Measurements from ENCODE around the gene PCSK2. TPM values are rescaled to one million over a fixed set of nuclear protein-coding genes. Genes with fewer than 3 reads are reported as not detected.

The PCSK2 gene
- polyA plus RNA-seq, 2 of the 4 experiments (the other 2 are of a cell fraction): 0.01 TPM; not detected in 1

GRCh38 chr20:17430125-17430950, 203.5 kb downstream of the PCSK2 start:
- Histone ChIP-seq H3K4me1 (no peaks in the 10 kb centered on the region), H3K27ac (no peak overlapping the region), H3K9me3 (no peaks in the 10 kb centered on the region), H3K4me3 (no peak overlapping the region), H3K4me2 (no peak overlapping the region)
- ChIA-PET CTCF (interaction anchor here (0.7 to 15.8 kb wide), 16 partner anchors 9 to 632 kb away, joined by 3 to 361 read pairs (median 6); no protein-coding TSS in a partner anchor), POLR2A (no interaction called here)
- DNase-seq (ENCODE audit: low read depth in 1 of 2, low spot score in 1 of 2) (no peak), FAIRE-seq (no peak), ATAC-seq (no peak)
- 15% methylated on average over 3 of the region's 3 CpGs for WGBS (ENCODE audit: missing lambda C conversion rate)
- TF ChIP-seq PHF8 (IDR thresholded peaks at IDR 0.05; ENCODE audit: borderline replicate concordance, low read depth) (no peak), MAFK (IDR thresholded peaks at IDR 0.05; ENCODE audit: partially characterized antibody) (peak; percentile 3), HEYL (CRISPR knock-in tag; IDR thresholded peaks at IDR 0.05) (no peak), RAD21 (conservative IDR thresholded peaks at IDR 0.05 in 1 of 2, IDR thresholded peaks at IDR 0.05 in 1 of 2) (no peak)

GRCh38 chr20:17431621-17432364, 205.0 kb downstream of the PCSK2 start:
- Histone ChIP-seq H3K4me3 (no peak overlapping the region), H3K4me1 (no peaks in the 10 kb centered on the region), H3K4me2 (no peak overlapping the region), H3K9me3 (no peaks in the 10 kb centered on the region), H3K27ac (no peak overlapping the region)
- ChIA-PET CTCF (interaction anchor here (0.6 to 15.8 kb wide), 42 partner anchors 8 to 639 kb away, joined by 3 to 361 read pairs (median 3); no protein-coding TSS in a partner anchor), POLR2A (no interaction called here)
- peak in 1 of 2 experiments; percentile 83; a peak in 3 of 6 replicates for ATAC-seq
- 28% methylated on average over 17 of the region's 17 CpGs for WGBS (ENCODE audit: missing lambda C conversion rate)
- peak; percentile 56 to 63 for DNase-seq (ENCODE audit: low read depth in 1 of 2, low spot score in 1 of 2)
- TF ChIP-seq, protein P1, sequence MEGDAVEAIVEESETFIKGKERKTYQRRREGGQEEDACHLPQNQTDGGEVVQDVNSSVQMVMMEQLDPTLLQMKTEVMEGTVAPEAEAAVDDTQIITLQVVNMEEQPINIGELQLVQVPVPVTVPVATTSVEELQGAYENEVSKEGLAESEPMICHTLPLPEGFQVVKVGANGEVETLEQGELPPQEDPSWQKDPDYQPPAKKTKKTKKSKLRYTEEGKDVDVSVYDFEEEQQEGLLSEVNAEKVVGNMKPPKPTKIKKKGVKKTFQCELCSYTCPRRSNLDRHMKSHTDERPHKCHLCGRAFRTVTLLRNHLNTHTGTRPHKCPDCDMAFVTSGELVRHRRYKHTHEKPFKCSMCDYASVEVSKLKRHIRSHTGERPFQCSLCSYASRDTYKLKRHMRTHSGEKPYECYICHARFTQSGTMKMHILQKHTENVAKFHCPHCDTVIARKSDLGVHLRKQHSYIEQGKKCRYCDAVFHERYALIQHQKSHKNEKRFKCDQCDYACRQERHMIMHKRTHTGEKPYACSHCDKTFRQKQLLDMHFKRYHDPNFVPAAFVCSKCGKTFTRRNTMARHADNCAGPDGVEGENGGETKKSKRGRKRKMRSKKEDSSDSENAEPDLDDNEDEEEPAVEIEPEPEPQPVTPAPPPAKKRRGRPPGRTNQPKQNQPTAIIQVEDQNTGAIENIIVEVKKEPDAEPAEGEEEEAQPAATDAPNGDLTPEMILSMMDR (IDR thresholded peaks at IDR 0.05): peak; percentile 97
- TF ChIP-seq CHD4 (IDR thresholded peaks at IDR 0.05; ENCODE audit: borderline replicate concordance) (no peak), SMC3 (IDR thresholded peaks at IDR 0.05) (peak; percentile 93), POLR2AphosphoS2 (conservative IDR thresholded peaks at IDR 0.05; ENCODE audit: low read length) (no peak), HES2 (IDR thresholded peaks at IDR 0.05) (no peak), RAD21 (conservative IDR thresholded peaks at IDR 0.05 in 1 of 2, IDR thresholded peaks at IDR 0.05 in 1 of 2) (peak; percentile 83 to 86), CEBPB (IDR thresholded peaks at IDR 0.05) (no peak), MAX (IDR thresholded peaks at IDR 0.05) (no peak), HEYL (CRISPR knock-in tag; IDR thresholded peaks at IDR 0.05) (no peak), HOXA7 (CRISPR knock-in tag; IDR thresholded peaks at IDR 0.05) (no peak), NR3C1 (IDR thresholded peaks at IDR 0.05) (no peak), ZFP36 (IDR thresholded peaks at IDR 0.05; ENCODE audit: borderline replicate concordance, partially characterized antibody) (no peak), CHD2 (IDR thresholded peaks at IDR 0.05; ENCODE audit: low read length, partially characterized antibody) (no peak), RCOR1 (IDR thresholded peaks at IDR 0.05; ENCODE audit: low read depth, low read length) (no peak), CBX2 (IDR thresholded peaks at IDR 0.05; ENCODE audit: borderline replicate concordance, low read depth) (no peak)
- TF ChIP-seq, protein P2, sequence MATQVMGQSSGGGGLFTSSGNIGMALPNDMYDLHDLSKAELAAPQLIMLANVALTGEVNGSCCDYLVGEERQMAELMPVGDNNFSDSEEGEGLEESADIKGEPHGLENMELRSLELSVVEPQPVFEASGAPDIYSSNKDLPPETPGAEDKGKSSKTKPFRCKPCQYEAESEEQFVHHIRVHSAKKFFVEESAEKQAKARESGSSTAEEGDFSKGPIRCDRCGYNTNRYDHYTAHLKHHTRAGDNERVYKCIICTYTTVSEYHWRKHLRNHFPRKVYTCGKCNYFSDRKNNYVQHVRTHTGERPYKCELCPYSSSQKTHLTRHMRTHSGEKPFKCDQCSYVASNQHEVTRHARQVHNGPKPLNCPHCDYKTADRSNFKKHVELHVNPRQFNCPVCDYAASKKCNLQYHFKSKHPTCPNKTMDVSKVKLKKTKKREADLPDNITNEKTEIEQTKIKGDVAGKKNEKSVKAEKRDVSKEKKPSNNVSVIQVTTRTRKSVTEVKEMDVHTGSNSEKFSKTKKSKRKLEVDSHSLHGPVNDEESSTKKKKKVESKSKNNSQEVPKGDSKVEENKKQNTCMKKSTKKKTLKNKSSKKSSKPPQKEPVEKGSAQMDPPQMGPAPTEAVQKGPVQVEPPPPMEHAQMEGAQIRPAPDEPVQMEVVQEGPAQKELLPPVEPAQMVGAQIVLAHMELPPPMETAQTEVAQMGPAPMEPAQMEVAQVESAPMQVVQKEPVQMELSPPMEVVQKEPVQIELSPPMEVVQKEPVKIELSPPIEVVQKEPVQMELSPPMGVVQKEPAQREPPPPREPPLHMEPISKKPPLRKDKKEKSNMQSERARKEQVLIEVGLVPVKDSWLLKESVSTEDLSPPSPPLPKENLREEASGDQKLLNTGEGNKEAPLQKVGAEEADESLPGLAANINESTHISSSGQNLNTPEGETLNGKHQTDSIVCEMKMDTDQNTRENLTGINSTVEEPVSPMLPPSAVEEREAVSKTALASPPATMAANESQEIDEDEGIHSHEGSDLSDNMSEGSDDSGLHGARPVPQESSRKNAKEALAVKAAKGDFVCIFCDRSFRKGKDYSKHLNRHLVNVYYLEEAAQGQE (IDR thresholded peaks at IDR 0.05): no peak
- TF ChIP-seq, protein P3, sequence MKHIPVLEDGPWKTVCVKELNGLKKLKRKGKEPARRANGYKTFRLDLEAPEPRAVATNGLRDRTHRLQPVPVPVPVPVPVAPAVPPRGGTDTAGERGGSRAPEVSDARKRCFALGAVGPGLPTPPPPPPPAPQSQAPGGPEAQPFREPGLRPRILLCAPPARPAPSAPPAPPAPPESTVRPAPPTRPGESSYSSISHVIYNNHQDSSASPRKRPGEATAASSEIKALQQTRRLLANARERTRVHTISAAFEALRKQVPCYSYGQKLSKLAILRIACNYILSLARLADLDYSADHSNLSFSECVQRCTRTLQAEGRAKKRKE (CRISPR knock-in tag; IDR thresholded peaks at IDR 0.05; ENCODE audit: low read depth): no peak
- TF ChIP-seq, protein P4, sequence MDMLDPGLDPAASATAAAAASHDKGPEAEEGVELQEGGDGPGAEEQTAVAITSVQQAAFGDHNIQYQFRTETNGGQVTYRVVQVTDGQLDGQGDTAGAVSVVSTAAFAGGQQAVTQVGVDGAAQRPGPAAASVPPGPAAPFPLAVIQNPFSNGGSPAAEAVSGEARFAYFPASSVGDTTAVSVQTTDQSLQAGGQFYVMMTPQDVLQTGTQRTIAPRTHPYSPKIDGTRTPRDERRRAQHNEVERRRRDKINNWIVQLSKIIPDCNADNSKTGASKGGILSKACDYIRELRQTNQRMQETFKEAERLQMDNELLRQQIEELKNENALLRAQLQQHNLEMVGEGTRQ (IDR thresholded peaks at IDR 0.05): no peak
- no peak for FAIRE-seq

Measured in A549 (cell line).